ENCODE results near the gene PPARD. TPM values are rescaled to one million over a fixed set of nuclear protein-coding genes. Genes with fewer than 3 reads are reported as not detected.
"Not testable (repeated sequence)": the region's sequence is repeated elsewhere in the genome, so short reads cannot be mapped to it uniquely, and the experiment has no call there.

Gene PPARD
- total RNA-seq, 2 donors from 2014 or later = 38.1 to 41.8 TPM

DNA sequence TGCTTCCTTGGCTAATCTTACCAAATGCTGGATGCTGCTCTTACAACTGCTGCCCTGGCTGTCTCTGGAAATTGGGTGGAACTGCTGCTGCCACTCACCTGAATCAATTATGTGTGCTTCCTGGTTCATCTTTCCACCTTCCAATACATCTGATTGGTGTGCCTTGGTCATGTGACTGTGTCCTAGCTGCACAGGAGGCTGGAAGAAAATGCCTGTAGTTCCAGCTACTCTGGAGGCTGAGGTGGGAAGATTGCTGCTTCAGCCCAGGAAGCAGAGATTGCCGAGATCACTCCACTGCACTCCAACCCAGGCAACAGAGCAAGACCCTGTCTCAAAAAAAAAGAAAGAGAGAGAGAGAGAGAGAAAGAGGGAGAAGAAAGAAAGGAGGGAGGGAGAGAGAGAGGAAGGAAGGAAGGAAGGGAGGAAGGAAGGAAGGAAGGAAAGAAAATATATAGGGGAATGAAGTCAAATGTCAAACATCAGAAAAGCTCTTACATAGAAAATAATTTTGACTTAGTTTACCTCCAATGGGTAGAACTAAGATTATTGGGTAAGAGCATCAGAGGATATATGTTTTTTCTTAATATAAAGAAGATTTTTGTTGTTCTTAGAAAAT, 14.1 kb upstream of the PPARD start:
- H3K27me3 ChIP-seq = no peaks in the 10 kb centered on the region
- no peaks in the 10 kb centered on the region for H3K9me3 ChIP-seq
- H3K4me1 ChIP-seq = no peaks in the 10 kb centered on the region
- H3K36me3 ChIP-seq = no peaks in the 10 kb centered on the region
- intact Hi-C loops (cut with DNase I) = no loop called here
- no peak overlapping the region for H3K27ac ChIP-seq
- H3K4me3 ChIP-seq = no peak overlapping the region
- TF ChIP-seq CTCF (IDR thresholded peaks at IDR 0.05) = no peak
- DNase-seq = no peak
- no peak overlapping the region for H3K9ac ChIP-seq (ENCODE audit: low read depth in 2 of 2, low read length in 2 of 2)

GRCh38 chr6:35328965-35329364, 13.4 kb upstream of the PPARD start:
- H3K36me3 ChIP-seq; H3K4me3 ChIP-seq; H3K27me3 ChIP-seq; H3K9ac ChIP-seq (ENCODE audit: low read depth in 2 of 2, low read length in 2 of 2); H3K4me1 ChIP-seq; H3K27ac ChIP-seq; H3K9me3 ChIP-seq; DNase-seq; intact Hi-C loops (cut with DNase I): not testable (repeated sequence)

GRCh38 chr6:35330541-35331119, 11.7 kb upstream of the PPARD start:
- Histone ChIP-seq H3K27me3 (no peaks in the 10 kb centered on the region), H3K9ac (ENCODE audit: low read depth in 2 of 2, low read length in 2 of 2) (no peak overlapping the region), H3K36me3 (no peaks in the 10 kb centered on the region), H3K4me3 (no peak overlapping the region), H3K4me1 (no peaks in the 10 kb centered on the region), H3K9me3 (no peaks in the 10 kb centered on the region), H3K27ac (no peak overlapping the region)
- DNase-seq = no peak
- no peak for TF ChIP-seq CTCF (IDR thresholded peaks at IDR 0.05)
- intact Hi-C loops (cut with DNase I) = no loop called here

GRCh38 chr6:35332074-35332887, 10.1 kb upstream of the PPARD start:
- TF ChIP-seq CTCF (IDR thresholded peaks at IDR 0.05) = peak; percentile 16

DNA sequence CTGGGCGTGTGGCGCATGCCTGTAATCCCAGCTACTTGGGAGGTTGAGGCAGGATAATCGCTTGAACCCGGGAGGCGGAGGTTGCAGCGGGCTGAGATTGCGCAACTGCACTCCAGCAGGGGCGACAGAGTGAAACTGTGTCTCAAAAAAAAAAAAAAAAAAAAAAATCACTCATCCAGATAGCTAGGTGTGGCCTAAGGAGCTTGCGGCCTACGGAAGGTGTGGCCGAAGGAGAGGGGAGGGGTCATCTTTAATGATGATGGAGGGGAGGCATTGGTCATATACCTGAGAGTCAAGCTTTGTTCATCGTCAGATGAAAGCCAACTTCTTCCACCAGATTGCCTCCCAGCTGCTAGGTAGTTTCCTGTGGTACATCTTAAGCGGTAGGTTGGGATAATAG, 801 bp upstream of the PPARD start:
- Histone ChIP-seq H3K27ac (no peak overlapping the region), H3K4me3 (no peak overlapping the region), H3K4me1 (peaks cover 7% of the 10 kb centered on the region), H3K36me3 (no peaks in the 10 kb centered on the region), H3K9me3 (no peaks in the 10 kb centered on the region), H3K9ac (ENCODE audit: low read depth in 2 of 2, low read length in 2 of 2) (no peak overlapping the region), H3K27me3 (no peaks in the 10 kb centered on the region)
- intact Hi-C loops (cut with DNase I) = loop anchor here (5.0 kb wide), 1 partner anchor 44 kb away; the partner anchor contains the start of gene DEF6
- no peak for DNase-seq
- TF ChIP-seq CTCF (IDR thresholded peaks at IDR 0.05) = no peak

More at GRCh38 chr6:35332074-35332887, 10.1 kb upstream of the PPARD start:
- H3K4me3 ChIP-seq; H3K4me1 ChIP-seq; H3K27ac ChIP-seq; intact Hi-C loops (cut with DNase I); H3K27me3 ChIP-seq; H3K9ac ChIP-seq (ENCODE audit: low read depth in 2 of 2, low read length in 2 of 2); H3K36me3 ChIP-seq; H3K9me3 ChIP-seq: not testable (repeated sequence)
- peak; percentile 79 for DNase-seq
